Caki2 (cell line): ENCODE measurements around the gene ARHGDIA. TPM values are rescaled to one million over a fixed set of nuclear protein-coding genes. Genes with fewer than 3 reads are reported as not detected.

Experiments
- DNase-seq: peaks from one replicate; pipeline ENCODE4 v3.0.0-alpha.2; 2015; ENCODE audit warnings: low read depth
- in situ Hi-C: cut with HindIII; loops from 2 replicates; pipeline ENCODE4 v1.10.0; 2016; ENCODE audit warnings: low sequenced_read_pairs, low pct_unique_long_range_greater_than_20kb, mixed read lengths
- total RNA-seq: library from RNA; depleted of rRNA; stranded (reverse); fragments of >200 nt; shearing (Covaris generic); gene quantifications from 2 replicates; pipeline ENCODE4 v1.2.3, GENCODE V29; 2014; ENCODE audit warnings: low replicate concordance

ARHGDIA gene
- total RNA-seq, 1 experiment from 2014 or later: 146 TPM

- in situ Hi-C loops: no loop called here
- DNase-seq: no peak
Measured at GRCh38 chr17:81834831-81835267, 36.3 kb downstream of the ARHGDIA start, which contains the start of gene PPP1R27. TSS of gene PPP1R27 (minus strand) at chr17:81835050. CDS start at chr17:81834953, 97 bp downstream.

GRCh38 chr17:81833921-81834830 is 37.0 kb downstream of the ARHGDIA start:
- in situ Hi-C loops: no loop called here
- no peak for DNase-seq

- in situ Hi-C loops: no loop called here
- DNase-seq: peak; percentile 84
Measured at GRCh38 chr17:81833160-81833920, 37.8 kb downstream of the ARHGDIA start, which contains the start of gene MCRIP1. TSS of gene MCRIP1 (minus strand) at chr17:81833291. CDS start at chr17:81824506, 8,785 bp downstream.

GRCh38 chr17:81832608-81833159 is 38.5 kb downstream of the ARHGDIA start:
- in situ Hi-C loops: no loop called here
- peak; percentile 56 for DNase-seq

- DNase-seq: no peak
- in situ Hi-C loops: no loop called here
Measured at GRCh38 chr17:81831957-81832607, 39.1 kb downstream of the ARHGDIA start.

- in situ Hi-C loops: no loop called here
- DNase-seq: no peak
Measured at GRCh38 chr17:81831563-81831956, 39.6 kb downstream of the ARHGDIA start.

- no peak for DNase-seq
- in situ Hi-C loops: no loop called here
Measured at GRCh38 chr17:81829858-81830257, 41.3 kb downstream of the ARHGDIA start.

GRCh38 chr17:81828656-81829055 is 42.5 kb downstream of the ARHGDIA start:
- in situ Hi-C loops: no loop called here

GRCh38 chr17:81825841-81826466 is 45.2 kb downstream of the ARHGDIA start:
- in situ Hi-C loops: no loop called here

More at GRCh38 chr17:81828656-81829055, 42.5 kb downstream of the ARHGDIA start:
- no peak for DNase-seq

GRCh38 chr17:81824595-81824994 is 46.5 kb downstream of the ARHGDIA start:
- in situ Hi-C loops: no loop called here

More at GRCh38 chr17:81825841-81826466, 45.2 kb downstream of the ARHGDIA start:
- DNase-seq: no peak

GRCh38 chr17:81823820-81824550 is 47.2 kb downstream of the ARHGDIA start:
- in situ Hi-C loops: no loop called here
- no peak for DNase-seq

More at GRCh38 chr17:81824595-81824994, 46.5 kb downstream of the ARHGDIA start:
- no peak for DNase-seq

GRCh38 chr17:81822996-81823819 is 47.9 kb downstream of the ARHGDIA start:
- no peak for DNase-seq
- in situ Hi-C loops: no loop called here

- in situ Hi-C loops: no loop called here
Measured at GRCh38 chr17:81822312-81822637, 48.9 kb downstream of the ARHGDIA start.

GRCh38 chr17:81821603-81822311 is 49.4 kb downstream of the ARHGDIA start:
- DNase-seq: no peak
- in situ Hi-C loops: no loop called here

More at GRCh38 chr17:81822312-81822637, 48.9 kb downstream of the ARHGDIA start:
- no peak for DNase-seq

- in situ Hi-C loops: no loop called here
- no peak for DNase-seq
Measured at GRCh38 chr17:81821147-81821546, 50.0 kb downstream of the ARHGDIA start.

GRCh38 chr17:81819708-81820107 is 51.4 kb downstream of the ARHGDIA start:
- DNase-seq: no peak
- in situ Hi-C loops: no loop called here
